A549 treated with AZD9567 at 1 μM for 4 hours (cell line): ENCODE data around the gene CHD1L. TPM values are rescaled to one million over a fixed set of nuclear protein-coding genes. Genes with fewer than 3 reads are reported as not detected.

Experiments
- total RNA-seq: library from RNA; stranded (reverse); fragments of 200-300 nt; extraction: Qiagen RNA extraction; gene quantifications from 5 replicates; pipeline ENCODE4 v1.2.3, GENCODE V29; 2022; ENCODE audit not compliant: insufficient read depth

CHD1L gene
- 29.9 to 36.0 TPM (median 31.2 TPM) in 5 replicates for total RNA-seq

DNA sequence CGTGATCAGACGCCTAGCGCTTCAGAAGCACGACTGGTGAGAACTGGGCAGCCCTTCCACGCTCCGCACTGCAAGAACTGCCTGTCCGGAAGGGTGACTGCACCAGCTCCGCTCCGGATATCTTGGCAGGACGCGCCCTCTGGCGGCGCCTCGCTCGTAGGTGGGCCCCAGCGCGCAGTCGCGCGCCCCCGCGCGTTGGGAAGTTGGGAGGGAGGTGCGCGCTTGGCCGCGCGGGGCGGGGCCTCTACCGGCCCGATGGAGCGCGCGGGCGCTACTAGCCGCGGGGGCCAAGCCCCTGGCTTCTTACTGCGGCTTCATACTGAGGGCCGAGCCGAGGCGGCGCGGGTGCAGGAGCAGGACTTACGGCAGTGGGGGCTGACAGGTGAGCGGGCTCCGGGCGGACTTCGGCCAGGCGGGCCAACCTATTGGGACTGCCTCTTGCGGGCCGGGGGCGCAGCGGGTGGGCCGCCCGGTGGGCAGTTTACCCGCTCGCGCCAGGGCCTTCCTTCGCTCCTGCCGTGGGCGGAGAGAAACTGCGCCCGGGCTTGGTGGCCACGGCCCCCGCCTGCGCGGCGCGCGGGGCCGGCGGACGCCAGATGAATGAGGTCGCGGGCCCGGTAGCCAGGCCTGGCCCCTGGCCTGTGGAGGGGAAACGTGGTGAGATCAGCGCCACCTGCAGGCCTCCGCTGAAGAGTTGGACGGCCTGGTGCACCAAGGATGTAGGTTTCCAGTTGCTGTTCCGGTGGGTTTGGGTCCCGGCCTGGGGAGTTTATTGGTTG lies at the start of gene CHD1L:
CHD1L (plus strand) TSS at position 236 of the 779 bp plus-strand sequence; CDS start at position 256, 20 bp downstream.

DNA sequence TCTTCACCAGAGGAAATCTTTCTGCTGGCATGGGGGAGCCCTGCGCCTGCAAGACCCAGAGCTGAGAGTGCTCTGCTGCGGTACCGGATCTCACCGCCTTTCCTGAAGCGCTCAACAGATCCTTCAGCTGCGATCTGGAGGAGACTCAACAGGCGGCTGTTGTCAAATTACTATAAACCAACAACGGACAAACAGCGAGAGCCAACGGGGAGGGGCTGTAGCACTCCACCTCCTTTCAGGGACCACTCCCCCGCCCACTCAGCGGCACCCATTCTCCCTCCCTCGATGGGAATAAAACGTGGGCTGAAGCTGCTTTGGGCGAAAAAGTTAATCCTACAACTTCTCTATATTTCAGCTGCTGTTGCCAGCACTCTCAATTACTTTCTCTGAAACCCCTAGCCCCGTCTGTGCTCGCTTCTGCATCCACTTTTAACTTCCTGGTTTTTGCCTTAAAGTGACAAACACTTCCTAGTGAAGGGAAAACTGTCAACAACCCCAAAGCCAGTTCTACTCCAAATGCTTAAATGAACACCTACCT lies 17.2 kb upstream of the CHD1L start, which contains the start of gene FMO5:
FMO5 (minus strand) TSS at position 147 of the 538 bp plus-strand sequence. CDS start 310 bp downstream, outside the sequence.

Other genes starting within 250 kb of the CHD1L start
- 9.4 to 12.2 TPM (median 10.9 TPM) in 5 replicates for gene PRKAB2, start 70.2 kb upstream of the CHD1L start, total RNA-seq
- 0.13 to 0.49 TPM (median 0.39 TPM) in 4 of 5 replicates, not detected in the other for gene FMO5, start 17.3 kb upstream of the CHD1L start, total RNA-seq